HFF-Myc (cell line): Measurements from ENCODE around the gene NR3C1.

Source experiments
- DNase-seq: peaks from one replicate; pipeline ENCODE4 v3.0.0-alpha.2; 2011; ENCODE audit warnings: low read depth; ENCODE audit errors: extremely low read depth
- H3K4me3 ChIP-seq: replicated peaks from 2 replicates; pipeline ENCODE4 v1.5.1; 2011; ENCODE audit warnings: low read depth, mild to moderate bottlenecking, control low read depth, low read length
- TF ChIP-seq, protein P1 (sequence below): IDR thresholded peaks from 2 replicates; pipeline ENCODE4 v1.5.1; 2012; ENCODE audit warnings: mild to moderate bottlenecking, low read depth, low read length, control low read depth; ENCODE audit errors: missing control alignments

NR3C1 gene

DNA sequence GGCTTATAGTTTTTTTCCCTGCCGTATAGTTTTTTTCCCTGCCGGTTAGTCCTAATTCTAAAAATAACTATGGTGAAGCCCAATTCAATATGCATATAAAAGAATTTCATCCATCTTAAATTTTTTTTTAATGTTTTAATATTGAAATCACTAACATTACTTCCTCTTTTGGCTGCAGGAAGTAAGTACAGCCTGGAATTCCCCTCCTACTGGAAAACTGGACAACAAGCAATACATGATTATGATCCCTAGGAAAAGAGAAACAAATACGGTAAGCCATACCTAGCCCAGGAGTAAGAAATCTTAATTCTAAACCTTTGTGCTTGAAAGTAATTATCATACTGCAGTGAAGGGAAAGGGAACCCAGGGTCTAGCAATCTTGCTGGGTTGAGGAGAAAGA, 119.0 kb downstream of the NR3C1 start:
- no peak for DNase-seq
- TF ChIP-seq, protein P1, sequence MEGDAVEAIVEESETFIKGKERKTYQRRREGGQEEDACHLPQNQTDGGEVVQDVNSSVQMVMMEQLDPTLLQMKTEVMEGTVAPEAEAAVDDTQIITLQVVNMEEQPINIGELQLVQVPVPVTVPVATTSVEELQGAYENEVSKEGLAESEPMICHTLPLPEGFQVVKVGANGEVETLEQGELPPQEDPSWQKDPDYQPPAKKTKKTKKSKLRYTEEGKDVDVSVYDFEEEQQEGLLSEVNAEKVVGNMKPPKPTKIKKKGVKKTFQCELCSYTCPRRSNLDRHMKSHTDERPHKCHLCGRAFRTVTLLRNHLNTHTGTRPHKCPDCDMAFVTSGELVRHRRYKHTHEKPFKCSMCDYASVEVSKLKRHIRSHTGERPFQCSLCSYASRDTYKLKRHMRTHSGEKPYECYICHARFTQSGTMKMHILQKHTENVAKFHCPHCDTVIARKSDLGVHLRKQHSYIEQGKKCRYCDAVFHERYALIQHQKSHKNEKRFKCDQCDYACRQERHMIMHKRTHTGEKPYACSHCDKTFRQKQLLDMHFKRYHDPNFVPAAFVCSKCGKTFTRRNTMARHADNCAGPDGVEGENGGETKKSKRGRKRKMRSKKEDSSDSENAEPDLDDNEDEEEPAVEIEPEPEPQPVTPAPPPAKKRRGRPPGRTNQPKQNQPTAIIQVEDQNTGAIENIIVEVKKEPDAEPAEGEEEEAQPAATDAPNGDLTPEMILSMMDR = no peak
- no peak overlapping the region for H3K4me3 ChIP-seq

DNA sequence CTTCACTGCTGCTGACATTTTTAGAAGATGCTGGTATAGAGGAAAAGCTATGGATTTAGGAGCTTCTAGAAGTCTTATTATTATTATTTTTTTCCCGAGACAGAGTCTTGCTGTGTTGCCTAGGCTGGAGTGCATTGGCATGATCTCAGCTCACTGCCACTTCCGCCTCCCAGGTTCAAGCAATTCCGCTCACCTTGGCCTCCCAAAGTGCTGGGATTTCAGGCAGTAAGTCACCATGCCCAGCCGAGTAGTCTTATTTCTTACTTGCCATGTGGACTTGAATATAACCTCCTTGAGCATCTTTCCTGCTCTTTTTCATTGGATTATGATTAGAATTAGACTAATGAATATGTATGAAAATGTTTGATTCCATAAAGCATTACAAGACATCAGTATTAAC, 119.5 kb downstream of the NR3C1 start:
- TF ChIP-seq, protein P1 = no peak
- no peak for DNase-seq
- no peak overlapping the region for H3K4me3 ChIP-seq

DNA sequence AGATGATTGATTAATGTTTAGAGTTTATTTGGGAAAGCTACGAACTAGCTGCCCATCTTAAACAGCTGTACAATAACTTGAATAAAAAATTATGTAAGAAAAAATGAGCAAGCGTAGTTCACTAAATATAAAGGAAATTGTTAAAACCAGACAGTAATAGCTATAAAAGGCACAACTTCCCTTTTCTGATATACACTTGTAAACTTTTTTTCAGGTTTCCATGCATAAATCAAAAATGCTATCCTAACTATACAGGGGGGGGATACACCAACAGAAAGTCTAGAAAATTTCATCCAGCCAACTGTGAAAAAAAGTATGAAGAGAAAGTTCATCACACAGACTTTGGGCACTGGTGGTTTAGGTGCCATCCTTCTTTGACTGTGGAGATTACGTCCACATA, 122.3 kb downstream of the NR3C1 start:
- DNase-seq = no peak
- TF ChIP-seq, protein P1 = no peak

DNA sequence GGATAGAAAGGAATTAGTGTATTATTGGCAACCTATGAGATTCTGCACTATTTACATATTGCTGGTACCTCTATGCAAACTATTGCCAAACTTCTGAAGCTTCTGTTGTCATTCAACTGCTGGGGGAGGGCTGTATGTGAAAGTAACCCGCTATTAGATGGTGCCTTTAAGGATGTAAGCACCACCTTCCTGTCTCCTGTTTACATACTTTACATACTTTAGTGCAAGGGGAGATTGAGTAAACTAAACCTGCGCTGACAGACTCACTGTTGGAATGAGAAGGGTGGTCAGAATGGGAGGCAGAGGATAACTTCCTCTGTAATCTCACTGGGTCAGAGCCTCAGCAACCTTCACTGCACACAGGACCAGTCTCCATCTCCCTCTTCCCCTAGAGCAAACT, 123.8 kb downstream of the NR3C1 start:
- no peak for DNase-seq
- TF ChIP-seq, protein P1 = no peak

More for the DNA sequence above, 122.3 kb downstream of the NR3C1 start:
- H3K4me3 ChIP-seq = no peak overlapping the region

DNA sequence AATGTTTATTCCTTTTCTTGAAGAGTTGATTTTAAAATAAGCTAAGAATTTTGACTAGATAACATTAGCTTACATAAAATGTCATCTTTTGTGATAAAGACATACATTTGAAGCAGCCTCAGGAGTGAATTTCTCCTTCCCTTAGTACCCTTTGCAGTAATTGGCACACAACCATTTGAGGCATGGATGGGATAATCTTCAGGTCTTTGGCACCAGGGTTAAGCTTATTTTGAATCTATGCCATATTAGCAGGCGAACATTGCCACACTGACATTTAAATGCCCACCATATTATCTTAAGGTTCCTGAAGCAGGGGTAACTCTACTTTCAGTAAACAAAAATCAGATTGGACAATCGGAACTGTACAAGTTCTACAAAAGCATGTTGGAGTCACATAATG, 126.0 kb downstream of the NR3C1 start:
- DNase-seq = no peak
- H3K4me3 ChIP-seq = no peak overlapping the region
- TF ChIP-seq, protein P1 = no peak

More for the DNA sequence above, 123.8 kb downstream of the NR3C1 start:
- H3K4me3 ChIP-seq = no peak overlapping the region

DNA sequence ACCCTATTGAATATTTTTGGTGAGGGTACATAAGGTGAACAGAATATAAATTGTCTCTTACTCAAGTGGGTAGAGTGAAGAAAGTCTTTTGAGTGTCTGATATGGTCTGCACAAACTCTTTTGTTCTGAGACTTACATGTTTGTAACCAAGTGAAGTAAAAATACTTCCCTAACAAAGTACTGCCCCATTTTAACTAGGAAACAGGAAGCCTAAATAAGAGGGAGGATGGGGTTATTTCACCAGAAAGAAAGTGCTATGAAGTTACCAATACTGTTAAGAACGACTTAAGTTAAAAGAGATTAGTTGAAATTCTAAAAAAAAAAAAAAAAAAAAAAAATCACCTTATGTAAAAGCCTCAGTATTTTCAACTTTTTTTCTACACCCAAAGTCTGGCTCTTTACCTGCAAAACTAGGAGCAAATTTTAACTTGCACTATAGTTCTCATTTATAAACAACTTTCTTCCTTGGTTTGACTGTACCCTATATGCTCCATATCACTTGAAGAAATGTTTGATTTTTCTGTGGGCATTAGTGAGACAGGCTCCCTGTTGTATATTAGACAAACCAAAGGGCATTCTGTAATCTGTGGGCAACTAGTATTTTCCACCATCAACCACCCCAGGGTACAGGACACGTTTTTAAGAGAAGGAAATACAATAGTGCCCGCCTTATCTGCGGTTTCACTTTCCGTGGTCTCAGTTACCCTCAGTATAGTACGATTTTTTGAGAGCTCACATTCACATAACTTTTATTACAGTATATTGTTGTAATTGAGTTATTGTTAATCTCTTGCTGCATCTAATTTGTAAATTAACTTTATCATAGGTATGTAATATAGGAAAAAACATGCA, 127.7 kb downstream of the NR3C1 start:
- no peak overlapping the region for H3K4me3 ChIP-seq
- no peak for DNase-seq
- TF ChIP-seq, protein P1 = no peak
